ENCODE measurements around the gene MEG3. TPM values are rescaled to one million over a fixed set of nuclear protein-coding genes. Genes with fewer than 3 reads are reported as not detected.

MEG3 gene
- total RNA-seq, 4 donors from 2014 or later: 8.2 to 18.2 (median 10.0) TPM

- DNase-seq (ENCODE audit: low spot score in 2 of 2): peak; percentile 11 to 29
- no peak for TF ChIP-seq POLR2A (IDR thresholded peaks at IDR 0.05)
- TF ChIP-seq CTCF (IDR thresholded peaks at IDR 0.05): no peak
- no peak overlapping the region for H3K4me3 ChIP-seq (ENCODE audit: low read depth, poor library complexity, severe bottlenecking)
- intact Hi-C loops (cut with DNase I; ENCODE audit: low total_unique reads): no loop called here
- 51 to 61% methylated on average over 21 of the region's 21 CpGs for WGBS, 2 donors
These were observed 73.3 kb downstream of the MEG3 start for GRCh38 chr14:100898935-100899883.

GRCh38 chr14:100899884-100900771 is 74.2 kb downstream of the MEG3 start:
- DNase-seq (ENCODE audit: low spot score in 2 of 2): peak in 1 of 2 donors; percentile 74
- no peak for TF ChIP-seq POLR2A (IDR thresholded peaks at IDR 0.05)
- no peak for TF ChIP-seq CTCF (IDR thresholded peaks at IDR 0.05)
- no peak overlapping the region for H3K4me3 ChIP-seq (ENCODE audit: low read depth, poor library complexity, severe bottlenecking)
- 35 to 47% methylated on average over 19 of the region's 19 CpGs for WGBS, 2 donors
- intact Hi-C loops (cut with DNase I; ENCODE audit: low total_unique reads): no loop called here

GRCh38 chr14:100900837-100901390 is 75.0 kb downstream of the MEG3 start:
- 44 to 52% methylated on average over 15 of the region's 15 CpGs for WGBS, 2 donors
- no peak for TF ChIP-seq POLR2A (IDR thresholded peaks at IDR 0.05)
- no peak for TF ChIP-seq CTCF (IDR thresholded peaks at IDR 0.05)
- no peak overlapping the region for H3K4me3 ChIP-seq (ENCODE audit: low read depth, poor library complexity, severe bottlenecking)
- DNase-seq (ENCODE audit: low spot score in 2 of 2): peak in 1 of 2 donors; percentile 82
- intact Hi-C loops (cut with DNase I; ENCODE audit: low total_unique reads): no loop called here

GRCh38 chr14:100901391-100902183 is 75.7 kb downstream of the MEG3 start:
- DNase-seq (ENCODE audit: low spot score in 2 of 2): peak in 1 of 2 donors; percentile 56
- intact Hi-C loops (cut with DNase I; ENCODE audit: low total_unique reads): no loop called here
- WGBS, 2 donors: 76 to 80% methylated on average over 12 of the region's 12 CpGs
- no peak for TF ChIP-seq POLR2A (IDR thresholded peaks at IDR 0.05)
- no peak for TF ChIP-seq CTCF (IDR thresholded peaks at IDR 0.05)
- H3K4me3 ChIP-seq (ENCODE audit: low read depth, poor library complexity, severe bottlenecking): no peak overlapping the region

All from lower leg skin (tissue), 4 donors.